ENCODE measurements around the gene SOBP.

GRCh38 chr6:107511511-107511993, 21.6 kb downstream of the SOBP start:
- TF ChIP-seq, protein P1, sequence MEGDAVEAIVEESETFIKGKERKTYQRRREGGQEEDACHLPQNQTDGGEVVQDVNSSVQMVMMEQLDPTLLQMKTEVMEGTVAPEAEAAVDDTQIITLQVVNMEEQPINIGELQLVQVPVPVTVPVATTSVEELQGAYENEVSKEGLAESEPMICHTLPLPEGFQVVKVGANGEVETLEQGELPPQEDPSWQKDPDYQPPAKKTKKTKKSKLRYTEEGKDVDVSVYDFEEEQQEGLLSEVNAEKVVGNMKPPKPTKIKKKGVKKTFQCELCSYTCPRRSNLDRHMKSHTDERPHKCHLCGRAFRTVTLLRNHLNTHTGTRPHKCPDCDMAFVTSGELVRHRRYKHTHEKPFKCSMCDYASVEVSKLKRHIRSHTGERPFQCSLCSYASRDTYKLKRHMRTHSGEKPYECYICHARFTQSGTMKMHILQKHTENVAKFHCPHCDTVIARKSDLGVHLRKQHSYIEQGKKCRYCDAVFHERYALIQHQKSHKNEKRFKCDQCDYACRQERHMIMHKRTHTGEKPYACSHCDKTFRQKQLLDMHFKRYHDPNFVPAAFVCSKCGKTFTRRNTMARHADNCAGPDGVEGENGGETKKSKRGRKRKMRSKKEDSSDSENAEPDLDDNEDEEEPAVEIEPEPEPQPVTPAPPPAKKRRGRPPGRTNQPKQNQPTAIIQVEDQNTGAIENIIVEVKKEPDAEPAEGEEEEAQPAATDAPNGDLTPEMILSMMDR (IDR thresholded peaks at IDR 0.05): no peak
- TF ChIP-seq POLR2A (IDR thresholded peaks at IDR 0.05) (no peak), EP300 (IDR thresholded peaks at IDR 0.05) (no peak)
